Stomach (tissue), 4 donors: ENCODE measurements around the gene FADS6.

Experiments used
- EP300 ChIP-seq: sonication (generic); formaldehyde crosslinking; IDR thresholded peaks from one replicate; pipeline ENCODE4 v1.6.1; 2017; ENCODE audit warnings: antibody characterized with exemption
- POLR2A ChIP-seq, 4 donors: fragments of 450-650 bp; IDR thresholded peaks; one replicate each; pipeline ENCODE4 v1.6.1; 2016; ENCODE audit warnings: antibody characterized with exemption in 4 of 4, control low read depth in 2 of 4, mild to moderate bottlenecking in 1 of 4, moderate library complexity in 1 of 4
- POLR2AphosphoS5 ChIP-seq, 3 donors: sonication (generic); formaldehyde crosslinking; IDR thresholded peaks; one replicate each; pipeline ENCODE4 v1.6.1; 2016; ENCODE audit warnings: antibody characterized with exemption in 3 of 3
- TF ChIP-seq, protein P1 (sequence below), 7 experiments: fragments of 450-650 bp in 4 of 7; fragments of 200-600 bp in 3 of 7; sonication (generic) in 3 of 7; IDR thresholded peaks; one replicate each; pipeline ENCODE4 v1.5.1; 2016 to 2019; ENCODE audit warnings: antibody characterized with exemption in 7 of 7, control low read depth in 2 of 7, mild to moderate bottlenecking in 1 of 7

GRCh38 chr17:74827800-74828199, 65.6 kb downstream of the FADS6 start:
- TF ChIP-seq, protein P1, sequence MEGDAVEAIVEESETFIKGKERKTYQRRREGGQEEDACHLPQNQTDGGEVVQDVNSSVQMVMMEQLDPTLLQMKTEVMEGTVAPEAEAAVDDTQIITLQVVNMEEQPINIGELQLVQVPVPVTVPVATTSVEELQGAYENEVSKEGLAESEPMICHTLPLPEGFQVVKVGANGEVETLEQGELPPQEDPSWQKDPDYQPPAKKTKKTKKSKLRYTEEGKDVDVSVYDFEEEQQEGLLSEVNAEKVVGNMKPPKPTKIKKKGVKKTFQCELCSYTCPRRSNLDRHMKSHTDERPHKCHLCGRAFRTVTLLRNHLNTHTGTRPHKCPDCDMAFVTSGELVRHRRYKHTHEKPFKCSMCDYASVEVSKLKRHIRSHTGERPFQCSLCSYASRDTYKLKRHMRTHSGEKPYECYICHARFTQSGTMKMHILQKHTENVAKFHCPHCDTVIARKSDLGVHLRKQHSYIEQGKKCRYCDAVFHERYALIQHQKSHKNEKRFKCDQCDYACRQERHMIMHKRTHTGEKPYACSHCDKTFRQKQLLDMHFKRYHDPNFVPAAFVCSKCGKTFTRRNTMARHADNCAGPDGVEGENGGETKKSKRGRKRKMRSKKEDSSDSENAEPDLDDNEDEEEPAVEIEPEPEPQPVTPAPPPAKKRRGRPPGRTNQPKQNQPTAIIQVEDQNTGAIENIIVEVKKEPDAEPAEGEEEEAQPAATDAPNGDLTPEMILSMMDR (IDR thresholded peaks at IDR 0.05) = no peak
- TF ChIP-seq POLR2A (IDR thresholded peaks at IDR 0.05) (no peak), EP300 (no peak), POLR2AphosphoS5 (IDR thresholded peaks at IDR 0.05) (no peak)
